Spleen (tissue), 11 donors: ENCODE data around the gene SUV39H1. TPM values are rescaled to one million over a fixed set of nuclear protein-coding genes. Genes with fewer than 3 reads are reported as not detected.
"Not testable (repeated sequence)": the region's sequence is repeated elsewhere in the genome, so short reads cannot be mapped to it uniquely, and the experiment has no call there.

ENCODE experiments used
- DNase-seq: peaks from one replicate; pipeline ENCODE4 v3.0.0-alpha.2; 2020
- H3K27ac ChIP-seq, 8 donors: fragments of 200-600 bp; sonication (generic) in 7 of 8; 1 replicate in 4 of 8; 2 replicates in 4 of 8; pipeline versions ENCODE4 v1.5.0 to v1.8.0; 2016 to 2021; ENCODE audit warnings: inconsistent platforms in 4 of 8, mild to moderate bottlenecking in 4 of 8, moderate library complexity in 1 of 8
- H3K27me3 ChIP-seq, 7 donors: fragments of 200-600 bp; sonication (generic) in 6 of 7; replicated peaks in 1 of 7; 1 replicate in 4 of 7; 2 replicates in 3 of 7; pipeline versions ENCODE4 v1.5.0 to v1.8.0; 2016 to 2021; ENCODE audit warnings: inconsistent platforms in 3 of 7, mild to moderate bottlenecking in 1 of 7
- H3K36me3 ChIP-seq, 6 donors: fragments of 200-600 bp; sonication (generic) in 5 of 6; 1 replicate in 4 of 6; 2 replicates in 2 of 6; pipeline versions ENCODE4 v1.5.0 to v1.8.0; 2016 to 2021; ENCODE audit warnings: inconsistent platforms in 2 of 6
- H3K4me1 ChIP-seq, 6 donors: fragments of 200-600 bp; sonication (generic) in 5 of 6; 1 replicate in 3 of 6; 2 replicates in 3 of 6; pipeline versions ENCODE4 v1.5.0 to v1.8.0; 2016 to 2021; ENCODE audit warnings: inconsistent platforms in 3 of 6
- H3K4me3 ChIP-seq, 8 donors: fragments of 200-600 bp; sonication (generic) in 7 of 8; 1 replicate in 4 of 8; 2 replicates in 4 of 8; pipeline versions ENCODE4 v1.5.0 to v1.8.0; 2016 to 2021; ENCODE audit warnings: inconsistent platforms in 4 of 8, mild to moderate bottlenecking in 4 of 8, moderate library complexity in 2 of 8
- H3K9me3 ChIP-seq, 8 donors: fragments of 200-600 bp; sonication (generic) in 7 of 8; 1 replicate in 4 of 8; 2 replicates in 4 of 8; pipeline versions ENCODE4 v1.5.0 to v1.8.0; 2016 to 2021; ENCODE audit warnings: inconsistent platforms in 4 of 8
- CTCF ChIP-seq, 11 experiments: fragments of 200-600 bp in 7 of 11; fragments of 450-650 bp in 4 of 11; sonication (generic) in 4 of 11; IDR thresholded peaks in 8 of 11; conservative IDR thresholded peaks in 3 of 11; 1 replicate in 7 of 11; 2 replicates in 4 of 11; pipeline versions ENCODE4 v1.4.0 to v1.8.0; 2016 to 2021; ENCODE audit warnings: antibody characterized with exemption in 11 of 11, inconsistent platforms in 4 of 11, mild to moderate bottlenecking in 1 of 11
- POLR2A ChIP-seq, 3 donors: fragments of 450-650 bp; IDR thresholded peaks; one replicate each; pipeline ENCODE4 v1.5.1; 2017; ENCODE audit warnings: antibody characterized with exemption in 3 of 3, mild to moderate bottlenecking in 1 of 3
- POLR2AphosphoS5 ChIP-seq, 3 donors: sonication (generic); formaldehyde crosslinking; IDR thresholded peaks; one replicate each; pipeline ENCODE4 v1.5.1; 2017; ENCODE audit warnings: antibody characterized with exemption in 3 of 3
- WGBS, 5 donors: extraction: QIAGEN DNeasy Blood & Tissue Kit in 3 of 5; methylation state at CpG; one replicate each; pipeline versions ENCODE4 v1.1.5 to v1.1.7; 2013 to 2018; 5-methylcytosine and 5-hydroxymethylcytosine counted together
- intact Hi-C: fragments of 100-400 bp; cut with DNase I; formaldehyde crosslinking; loops from one replicate; pipeline ENCODE4 v1.15.0; 2023; ENCODE audit warnings: low total_unique reads
- polyA plus RNA-seq, 3 donors: library from polyadenylated mRNA; stranded (reverse); fragments of 200-250 nt; gene quantifications; one replicate each; pipeline ENCODE4 v1.2.1, GENCODE V29; 2013
- total RNA-seq, 7 donors: library from RNA; depleted of rRNA in 3 of 7; stranded (reverse); fragments of >200 nt in 3 of 7; fragmentation: NEBNext Ultra II Directional in 4 of 7; extraction: Animal tissue kit (Norgen Biotek cat#: 25700) in 4 of 7; gene quantifications; one replicate each; pipeline versions ENCODE4 v1.1.0 to v1.2.1, GENCODE V29; 2016 to 2021
- donor health status: healthy with polysubstance abuse.
- donor health status: DM: no; HTN: no; CAD: no; lungs with moderate emphysema.
- donor health status: DM: no; HTN: no; CAD: no.
- donor health status: Bipolar disorder and iron deficiency.
- donor health status: healthy.
- donor health status: DM: no; HTN: no; CAD: no.
- donor health status: DM: yes; HTN: yes; CAD: no.

The SUV39H1 gene
- total and polyA plus RNA-seq, 10 donors: 4.0 to 9.2 (median 6.9) TPM

GRCh38 chrX:48677516-48677915, 19.0 kb upstream of the SUV39H1 start:
- H3K9me3 ChIP-seq: no peaks in the 10 kb centered on the region
- H3K4me1 ChIP-seq: peaks cover 0 to 55% (median 12%) of the 10 kb centered on the region in 6 donors
- intact Hi-C loops: no loop called here
- H3K4me3 ChIP-seq: peak overlapping the region in 5 of 8 donors; percentile 48 to 88 (median 63)
- peak; percentile 71 for DNase-seq
- no peaks in the 10 kb centered on the region for H3K36me3 ChIP-seq
- no peaks in the 10 kb centered on the region for H3K27me3 ChIP-seq
- peak overlapping the region in 5 of 8 donors; percentile 84 to 96 (median 94) for H3K27ac ChIP-seq
- TF ChIP-seq CTCF (IDR thresholded peaks at IDR 0.05 in 8 of 11, conservative IDR thresholded peaks at IDR 0.05 in 3 of 11) (no peak), POLR2AphosphoS5 (IDR thresholded peaks at IDR 0.05) (peak in 2 of 3 donors; percentile 10 to 21)
- 59 to 72% (median 65%) methylated on average over 4 to 10 of the region's 10 CpGs for WGBS, 5 donors

GRCh38 chrX:48680467-48680866, 16.1 kb upstream of the SUV39H1 start:
- DNase-seq: peak; percentile 66
- intact Hi-C loops, H3K9me3 ChIP-seq, H3K27me3 ChIP-seq, H3K36me3 ChIP-seq: not testable (repeated sequence)
- peaks cover 0 to 70% (median 25%) of the 10 kb centered on the region in 6 donors for H3K4me1 ChIP-seq
- 6 to 26% (median 15%) methylated on average over 2 of the region's 2 CpGs for WGBS, 5 donors
- peak overlapping the region in 1 of 8 donors; percentile 6 for H3K4me3 ChIP-seq
- peak overlapping the region in 6 of 8 donors; percentile 16 to 94 (median 76) for H3K27ac ChIP-seq

GRCh38 chrX:48680925-48681324, 15.6 kb upstream of the SUV39H1 start:
- Histone ChIP-seq H3K4me1 (peaks cover 0 to 70% (median 29%) of the 10 kb centered on the region in 6 donors), H3K27ac (peak overlapping the region in 5 of 8 donors; percentile 16 to 94 (median 91))
- H3K4me3 ChIP-seq, intact Hi-C loops, H3K27me3 ChIP-seq, H3K9me3 ChIP-seq, H3K36me3 ChIP-seq: not testable (repeated sequence)
- DNase-seq: peak; percentile 20
- WGBS, 5 donors: 77 to 100% (median 90%) methylated on average over 6 of the region's 6 CpGs

GRCh38 chrX:48681539-48682183, 14.9 kb upstream of the SUV39H1 start:
- 68 to 96% (median 89%) methylated on average over 4 to 10 of the region's 10 CpGs for WGBS, 5 donors
- intact Hi-C loops: no loop called here
- TF ChIP-seq POLR2AphosphoS5 (IDR thresholded peaks at IDR 0.05): no peak
- no peak for TF ChIP-seq POLR2A (IDR thresholded peaks at IDR 0.05)
- TF ChIP-seq CTCF (IDR thresholded peaks at IDR 0.05 in 8 of 11, conservative IDR thresholded peaks at IDR 0.05 in 3 of 11): no peak
- Histone ChIP-seq H3K27me3 (no peaks in the 10 kb centered on the region), H3K27ac (peak overlapping the region in 4 of 8 donors; percentile 91 to 94 (median 92)), H3K4me1 (peaks cover 0 to 78% (median 31%) of the 10 kb centered on the region in 6 donors), H3K36me3 (peaks cover 0 to 15% (median 0%) of the 10 kb centered on the region in 6 donors), H3K4me3 (no peak overlapping the region), H3K9me3 (no peaks in the 10 kb centered on the region)
- peak; percentile 65 for DNase-seq

GRCh38 chrX:48682795-48683194, 13.7 kb upstream of the SUV39H1 start:
- H3K4me1 ChIP-seq: peaks cover 0 to 74% (median 27%) of the 10 kb centered on the region in 6 donors
- intact Hi-C loops, H3K27me3 ChIP-seq, H3K9me3 ChIP-seq: not testable (repeated sequence)
- H3K27ac ChIP-seq: peak overlapping the region; percentile 67 to 94 (median 88)
- 56 to 89% (median 72%) methylated on average over 10 to 12 of the region's 12 CpGs for WGBS, 5 donors
- peak; percentile 66 for DNase-seq
- TF ChIP-seq POLR2AphosphoS5 (IDR thresholded peaks at IDR 0.05): peak in 1 of 3 donors; percentile 48
- H3K36me3 ChIP-seq: peaks cover 0 to 26% (median 1%) of the 10 kb centered on the region in 6 donors
- H3K4me3 ChIP-seq: peak overlapping the region in 1 of 8 donors; percentile 77
